ENCODE results near the gene MCUR1. TPM values are rescaled to one million over a fixed set of nuclear protein-coding genes. Genes with fewer than 3 reads are reported as not detected.

The MCUR1 gene
- 8.5 and 11.3 TPM in 2 replicates for total RNA-seq

DNA sequence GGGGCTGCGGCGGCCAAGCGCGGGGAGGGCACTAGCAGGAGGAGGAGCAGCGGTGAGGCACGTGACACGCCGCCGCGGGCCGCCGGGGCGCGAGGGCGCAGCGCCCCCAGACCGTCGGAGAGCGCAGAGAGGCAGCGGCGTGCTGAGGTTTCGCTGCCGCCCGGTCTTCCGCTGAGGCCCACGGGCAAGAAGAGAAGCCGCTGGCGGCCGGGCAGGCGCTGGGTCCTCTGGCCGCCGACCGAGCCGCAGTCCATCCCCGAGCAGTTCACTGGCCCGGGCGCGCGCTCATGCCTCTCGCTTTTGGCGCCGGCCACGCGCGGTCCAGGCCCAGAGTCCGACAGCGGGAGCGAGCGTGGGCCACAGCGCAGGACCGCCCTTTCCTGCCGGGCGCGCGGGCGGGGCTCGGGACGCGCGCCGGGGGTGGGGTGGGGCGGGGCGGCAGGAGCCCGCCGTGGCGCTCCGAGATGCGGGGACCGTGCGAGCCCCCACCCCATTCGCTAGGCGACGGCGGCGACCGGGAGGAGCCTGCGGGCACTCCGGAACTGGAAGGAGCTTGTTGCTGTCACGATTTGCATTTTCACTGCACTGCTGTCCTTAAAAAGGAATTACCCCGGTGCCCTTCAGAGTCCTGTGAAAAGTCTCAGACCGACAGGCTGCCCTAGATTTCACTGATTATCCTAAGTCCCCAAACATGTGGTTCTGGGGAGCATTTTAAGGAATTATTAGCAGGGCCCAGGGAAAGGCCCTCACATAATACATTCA lies at the start of gene MCUR1:
MCUR1 (minus strand) TSS at position 382 of the 762 bp plus-strand sequence; CDS start at position 254, 128 bp downstream.

Other genes with a start within 250 kb of the MCUR1 start
- 6.2 and 7.3 TPM in 2 replicates for gene SIRT5, start 240.0 kb downstream of the MCUR1 start, total RNA-seq
- gene NOL7, start 199.2 kb downstream of the MCUR1 start, total RNA-seq: 31.8 and 36.0 TPM in 2 replicates
- 52.0 and 67.2 TPM in 2 replicates for gene RANBP9, start 102.7 kb downstream of the MCUR1 start, total RNA-seq
- 0.40 and 9.7 TPM in 2 replicates for gene RNF182, start 110.4 kb upstream of the MCUR1 start, total RNA-seq

Measured in smooth muscle cell of the pulmonary artery (primary cell).